Breast epithelium (tissue), 4 donors: ENCODE measurements around the gene PDE10A. TPM values are rescaled to one million over a fixed set of nuclear protein-coding genes. Genes with fewer than 3 reads are reported as not detected.

Experiments used
- DNase-seq, 2 donors: peaks; one replicate each; pipeline ENCODE4 v3.0.0-alpha.2; 2019; ENCODE audit warnings: low spot score in 2 of 2
- H3K27ac ChIP-seq, 2 donors: fragments of 200-600 bp; sonication (generic) in 1 of 2; one replicate each; pipeline ENCODE4 v1.5.1; 2016 to 2019; ENCODE audit warnings: mild to moderate bottlenecking in 1 of 2
- H3K27me3 ChIP-seq, 2 donors: fragments of 200-600 bp; sonication (generic) in 1 of 2; one replicate each; pipeline versions ENCODE4 v1.5.1 to v1.6.0; 2017 to 2019; ENCODE audit warnings: control low read depth in 1 of 2, mild to moderate bottlenecking in 1 of 2
- H3K36me3 ChIP-seq: fragments of 200-600 bp; one replicate; pipeline ENCODE4 v1.5.1; 2019
- H3K4me1 ChIP-seq, 2 donors: fragments of 200-600 bp; sonication (generic); one replicate each; pipeline ENCODE4 v1.5.1; 2016 to 2019; ENCODE audit warnings: control low read depth in 1 of 2
- H3K4me3 ChIP-seq, 3 donors: fragments of 200-600 bp; sonication (generic); 1 replicate in 2 of 3; 2 replicates in 1 of 3; pipeline ENCODE4 v1.5.1; 2016 to 2019; ENCODE audit warnings: mild to moderate bottlenecking in 3 of 3, moderate library complexity in 2 of 3
- H3K9me3 ChIP-seq, 2 donors: fragments of 200-600 bp; sonication (generic) in 1 of 2; one replicate each; pipeline ENCODE4 v1.5.1; 2016 to 2019; ENCODE audit warnings: control low read depth in 1 of 2
- CTCF ChIP-seq, 3 donors: fragments of 450-650 bp; IDR thresholded peaks; one replicate each; pipeline ENCODE4 v1.5.1; 2016 to 2017; ENCODE audit warnings: antibody characterized with exemption in 3 of 3, mild to moderate bottlenecking in 3 of 3, moderate library complexity in 3 of 3
- POLR2A ChIP-seq: fragments of 450-650 bp; IDR thresholded peaks from one replicate; pipeline ENCODE4 v1.6.1; 2016; ENCODE audit warnings: antibody characterized with exemption, mild to moderate bottlenecking, moderate library complexity
- POLR2AphosphoS5 ChIP-seq, 3 donors: sonication (generic); formaldehyde crosslinking; IDR thresholded peaks; one replicate each; pipeline ENCODE4 v1.6.1; 2017; ENCODE audit warnings: antibody characterized with exemption in 3 of 3
- intact Hi-C: fragments of 100-400 bp; cut with DNase I; formaldehyde crosslinking; loops from one replicate; pipeline ENCODE4 v1.15.1; 2023; ENCODE audit warnings: low total_unique reads
- total RNA-seq, 3 donors: library from RNA; depleted of rRNA; stranded (reverse); fragments of >200 nt; gene quantifications; one replicate each; pipeline ENCODE4 v1.1.0, GENCODE V29; 2016

The PDE10A gene
- total RNA-seq, 3 donors from 2014 or later = 2.7 to 22.0 (median 12.6) TPM

GRCh38 chr6:165661664-165662025, 1.4 kb downstream of the PDE10A start:
- TF ChIP-seq POLR2AphosphoS5 (IDR thresholded peaks at IDR 0.05) (no peak), POLR2A (no peak), CTCF (IDR thresholded peaks at IDR 0.05) (no peak)
- DNase-seq = no peak
- H3K9me3 ChIP-seq = no peaks in the 10 kb centered on the region
- H3K4me1 ChIP-seq = peaks cover 8 to 10% of the 10 kb centered on the region in 2 donors
- H3K4me3 ChIP-seq = peak overlapping the region; percentile 59 to 80 (median 66)
- peak overlapping the region in 1 of 2 donors; percentile 70 for H3K27ac ChIP-seq
- intact Hi-C loops = no loop called here
- H3K36me3 ChIP-seq = no peaks in the 10 kb centered on the region
- H3K27me3 ChIP-seq = peaks cover 0 to 70% of the 10 kb centered on the region in 2 donors

GRCh38 chr6:165660857-165661663, 2.0 kb downstream of the PDE10A start:
- intact Hi-C loops = no loop called here
- peaks cover 0 to 68% of the 10 kb centered on the region in 2 donors for H3K27me3 ChIP-seq
- peaks cover 8 to 10% of the 10 kb centered on the region in 2 donors for H3K4me1 ChIP-seq
- no peak for TF ChIP-seq CTCF (IDR thresholded peaks at IDR 0.05)
- no peak for TF ChIP-seq POLR2AphosphoS5 (IDR thresholded peaks at IDR 0.05)
- no peak for TF ChIP-seq POLR2A
- DNase-seq = no peak
- H3K36me3 ChIP-seq = no peaks in the 10 kb centered on the region
- peak overlapping the region; percentile 59 to 80 (median 66) for H3K4me3 ChIP-seq
- peak overlapping the region in 1 of 2 donors; percentile 70 for H3K27ac ChIP-seq
- no peaks in the 10 kb centered on the region for H3K9me3 ChIP-seq

- peaks cover 0 to 61% of the 10 kb centered on the region in 2 donors for H3K27me3 ChIP-seq
- H3K27ac ChIP-seq = peak overlapping the region in 1 of 2 donors; percentile 43
- H3K36me3 ChIP-seq = no peaks in the 10 kb centered on the region
- intact Hi-C loops = no loop called here
- no peak for DNase-seq
- peaks cover 8 to 10% of the 10 kb centered on the region in 2 donors for H3K4me1 ChIP-seq
- H3K4me3 ChIP-seq = peak overlapping the region; percentile 59 to 80 (median 66)
- TF ChIP-seq POLR2A (no peak), POLR2AphosphoS5 (IDR thresholded peaks at IDR 0.05) (no peak), CTCF (IDR thresholded peaks at IDR 0.05) (no peak)
- H3K9me3 ChIP-seq = no peaks in the 10 kb centered on the region
Measured at GRCh38 chr6:165659945-165660856, 2.8 kb downstream of the PDE10A start.

DNA sequence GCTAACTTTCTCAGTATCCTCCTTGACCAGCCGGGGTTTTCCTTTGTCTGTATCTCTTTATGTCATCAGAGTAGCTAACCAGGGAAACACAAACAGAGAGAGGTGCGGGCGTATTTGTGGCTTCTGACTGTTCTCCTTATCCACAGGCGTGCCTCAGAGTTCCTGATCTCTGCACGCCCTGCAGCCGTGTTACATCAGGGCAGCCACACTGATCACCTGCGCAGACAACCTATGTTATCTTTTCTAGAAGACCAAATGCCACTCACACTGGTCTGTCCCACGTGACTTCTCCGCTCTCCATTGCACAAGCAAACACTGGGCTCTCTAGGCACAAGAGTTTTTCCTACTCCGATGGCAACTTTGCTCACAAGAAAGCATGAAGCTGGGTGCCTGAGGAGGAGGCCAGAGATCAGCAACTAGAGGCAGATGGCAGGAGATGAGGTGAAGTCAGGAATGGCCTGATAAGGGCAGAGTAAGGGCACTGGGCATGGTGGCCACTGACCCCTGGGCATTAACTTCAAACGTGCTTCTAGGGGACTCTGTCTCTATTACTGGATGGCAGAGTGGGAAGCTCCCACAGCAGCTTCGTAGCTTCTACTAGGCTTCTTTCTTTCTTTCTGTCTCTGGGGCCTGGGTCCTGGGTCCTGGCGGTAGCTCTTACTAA, 4.5 kb downstream of the PDE10A start:
- no peaks in the 10 kb centered on the region for H3K9me3 ChIP-seq
- no peak for DNase-seq
- H3K27me3 ChIP-seq = peaks cover 0 to 48% of the 10 kb centered on the region in 2 donors
- intact Hi-C loops = no loop called here
- H3K4me3 ChIP-seq = no peak overlapping the region
- no peak overlapping the region for H3K27ac ChIP-seq
- peaks cover 5 to 10% of the 10 kb centered on the region in 2 donors for H3K4me1 ChIP-seq
- TF ChIP-seq POLR2A (no peak), POLR2AphosphoS5 (IDR thresholded peaks at IDR 0.05) (no peak), CTCF (IDR thresholded peaks at IDR 0.05) (no peak)
- H3K36me3 ChIP-seq = no peaks in the 10 kb centered on the region
